Thyroid gland (tissue), 4 donors: ENCODE results near the gene YARS1. TPM values are rescaled to one million over a fixed set of nuclear protein-coding genes. Genes with fewer than 3 reads are reported as not detected.
A peak's percentile ranks its signal among the peaks of the same experiment; 100 is the strongest.

Source experiments
- DNase-seq, 2 donors: peaks; one replicate each; pipeline ENCODE4 v3.0.0-alpha.2; 2019
- H3K27ac ChIP-seq, 3 donors: fragments of 200-600 bp; sonication (generic); 1 replicate in 2 of 3; 2 replicates in 1 of 3; pipeline ENCODE4 v1.5.1; 2016 to 2019; ENCODE audit warnings: mild to moderate bottlenecking in 1 of 3, moderate library complexity in 1 of 3
- H3K27me3 ChIP-seq: fragments of 200-600 bp; sonication (generic); one replicate; pipeline ENCODE4 v1.5.1; 2019
- H3K36me3 ChIP-seq, 2 donors: fragments of 200-600 bp; sonication (generic); one replicate each; pipeline ENCODE4 v1.5.1; 2016 to 2019
- H3K4me1 ChIP-seq, 2 donors: fragments of 200-600 bp; sonication (generic); one replicate each; pipeline ENCODE4 v1.5.1; 2017 to 2019
- H3K4me3 ChIP-seq, 3 donors: fragments of 200-600 bp; sonication (generic); replicated peaks in 1 of 3; 1 replicate in 2 of 3; 2 replicates in 1 of 3; pipeline ENCODE4 v1.5.1; 2016; ENCODE audit warnings: mild to moderate bottlenecking in 1 of 3
- H3K9me3 ChIP-seq: fragments of 200-600 bp; sonication (generic); one replicate; pipeline ENCODE4 v1.5.1; 2017
- CTCF ChIP-seq, 6 experiments: fragments of 200-600 bp in 3 of 6; fragments of 450-650 bp in 3 of 6; sonication (generic) in 3 of 6; IDR thresholded peaks; one replicate each; pipeline ENCODE4 v1.5.1; 2016 to 2019; ENCODE audit warnings: antibody characterized with exemption in 6 of 6, mild to moderate bottlenecking in 2 of 6, inconsistent platforms in 1 of 6, moderate library complexity in 1 of 6
- POLR2A ChIP-seq, 2 donors: fragments of 450-650 bp; IDR thresholded peaks; one replicate each; pipeline ENCODE4 v1.6.1; 2017; ENCODE audit warnings: antibody characterized with exemption in 2 of 2, mild to moderate bottlenecking in 2 of 2, moderate library complexity in 1 of 2
- WGBS, 2 donors: methylation state at CpG; one replicate each; pipeline ENCODE4 v1.1.5; 2017; 5-methylcytosine and 5-hydroxymethylcytosine counted together
- intact Hi-C: fragments of 100-400 bp; cut with DNase I; formaldehyde crosslinking; loops from one replicate; pipeline ENCODE4 v1.15.1; 2023
- total RNA-seq, 4 donors: library from RNA; depleted of rRNA; stranded (reverse); fragments of >200 nt; gene quantifications; one replicate each; pipeline ENCODE4 v1.2.3, GENCODE V29; 2016

Gene YARS1
- total RNA-seq, 4 donors from 2014 or later, result 42.8 to 76.0 (median 50.3) TPM

- peaks cover 39 to 41% of the 10 kb centered on the region in 2 donors for H3K36me3 ChIP-seq
- no peaks in the 10 kb centered on the region for H3K9me3 ChIP-seq
- DNase-seq, result no peak
- TF ChIP-seq CTCF (IDR thresholded peaks at IDR 0.05), result no peak
- WGBS, 2 donors, result 39 to 73% methylated on average over 2 of the region's 2 CpGs
- H3K27me3 ChIP-seq, result no peaks in the 10 kb centered on the region
- no peak overlapping the region for H3K4me3 ChIP-seq
- intact Hi-C loops, result loop anchor here (5.0 kb wide), 1 partner anchor 63 kb away; no protein-coding TSS in a partner anchor
- peaks cover 0 to 11% of the 10 kb centered on the region in 2 donors for H3K4me1 ChIP-seq
- H3K27ac ChIP-seq, result peak overlapping the region in 1 of 3 donors; percentile 38
Observed at GRCh38 chr1:32774950-32775634, 42.1 kb downstream of the YARS1 start.

GRCh38 chr1:32774464-32774808 is 42.7 kb downstream of the YARS1 start:
- intact Hi-C loops, result loop anchor here (5.0 kb wide), 1 partner anchor 62 kb away; no protein-coding TSS in a partner anchor

DNA sequence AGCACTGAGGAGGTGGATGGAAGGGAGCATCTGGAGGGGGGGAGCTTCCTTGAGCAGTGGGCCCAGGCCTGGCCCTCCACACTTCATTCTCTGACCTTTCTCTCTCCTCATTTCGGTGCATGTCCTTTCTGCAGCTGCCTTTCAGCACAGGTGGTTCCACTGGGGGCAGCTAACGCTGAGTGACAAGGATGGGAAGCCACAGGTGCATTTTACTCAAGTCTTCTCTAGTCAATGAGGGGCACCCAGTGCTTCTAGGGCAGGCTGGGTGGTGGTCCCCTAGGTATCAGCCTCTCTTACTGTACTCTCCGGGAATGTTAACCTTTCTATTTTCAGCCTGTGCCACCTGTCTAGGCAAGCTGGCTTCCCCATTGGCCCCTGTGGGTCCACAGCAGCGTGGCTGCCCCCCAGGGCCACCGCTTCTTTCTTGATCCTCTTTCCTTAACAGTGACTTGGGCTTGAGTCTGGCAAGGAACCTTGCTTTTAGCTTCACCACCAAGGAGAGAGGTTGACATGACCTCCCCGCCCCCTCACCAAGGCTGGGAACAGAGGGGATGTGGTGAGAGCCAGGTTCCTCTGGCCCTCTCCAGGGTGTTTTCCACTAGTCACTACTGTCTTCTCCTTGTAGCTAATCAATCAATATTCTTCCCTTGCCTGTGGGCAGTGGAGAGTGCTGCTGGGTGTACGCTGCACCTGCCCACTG is 43.2 kb downstream of the YARS1 start:
- intact Hi-C loops, result loop anchor here (5.0 kb wide), 1 partner anchor 62 kb away; no protein-coding TSS in a partner anchor
- 89 to 92% methylated on average over 7 of the region's 7 CpGs for WGBS, 2 donors
- no peak for DNase-seq
- Histone ChIP-seq H3K27me3 (no peaks in the 10 kb centered on the region), H3K4me1 (peaks cover 0 to 11% of the 10 kb centered on the region in 2 donors), H3K27ac (no peak overlapping the region), H3K9me3 (no peaks in the 10 kb centered on the region), H3K4me3 (no peak overlapping the region), H3K36me3 (peaks cover 37% of the 10 kb centered on the region in 2 donors)
- no peak for TF ChIP-seq CTCF (IDR thresholded peaks at IDR 0.05)
- no peak for TF ChIP-seq POLR2A (IDR thresholded peaks at IDR 0.05)

More at GRCh38 chr1:32774464-32774808, 42.7 kb downstream of the YARS1 start:
- Histone ChIP-seq H3K4me3 (no peak overlapping the region), H3K36me3 (peaks cover 39 to 41% of the 10 kb centered on the region in 2 donors), H3K9me3 (no peaks in the 10 kb centered on the region), H3K27ac (no peak overlapping the region), H3K4me1 (peaks cover 0 to 11% of the 10 kb centered on the region in 2 donors), H3K27me3 (no peaks in the 10 kb centered on the region)
- TF ChIP-seq POLR2A (IDR thresholded peaks at IDR 0.05) (no peak), CTCF (IDR thresholded peaks at IDR 0.05) (no peak)
- DNase-seq, result no peak

GRCh38 chr1:32773018-32773763 is 44.0 kb downstream of the YARS1 start:
- H3K27me3 ChIP-seq, result no peaks in the 10 kb centered on the region
- peaks cover 0 to 11% of the 10 kb centered on the region in 2 donors for H3K4me1 ChIP-seq
- H3K4me3 ChIP-seq, result no peak overlapping the region
- intact Hi-C loops, result loop anchor here (5.0 kb wide), 1 partner anchor 61 kb away; no protein-coding TSS in a partner anchor
- H3K36me3 ChIP-seq, result peaks cover 39 to 42% of the 10 kb centered on the region in 2 donors
- DNase-seq, result peak; percentile 89 to 91
- 13 to 17% methylated on average over 5 to 9 of the region's 9 CpGs for WGBS, 2 donors
- peak; percentile 72 to 97 (median 90) for TF ChIP-seq CTCF (IDR thresholded peaks at IDR 0.05)
- TF ChIP-seq POLR2A (IDR thresholded peaks at IDR 0.05), result no peak
- no peaks in the 10 kb centered on the region for H3K9me3 ChIP-seq
- H3K27ac ChIP-seq, result peak overlapping the region in 1 of 3 donors; percentile 49
